NCI-H1092 (cell line): ENCODE data around the gene HEXIM2.
"Not testable (repeated sequence)": the region's sequence is repeated elsewhere in the genome, so short reads cannot be mapped to it uniquely, and the experiment has no call there.

ENCODE experiments used
- DNase-seq: peaks from one replicate; lab custom pipeline; 2025; lab: John Stamatoyannopoulos, UW

The HEXIM2 gene

GRCh38 chr17:45170280-45170930 is 8.7 kb downstream of the HEXIM2 start:
- DNase-seq: no peak

GRCh38 chr17:45170931-45171337 is 9.3 kb downstream of the HEXIM2 start:
- no peak for DNase-seq

GRCh38 chr17:45171338-45172231 is 9.9 kb downstream of the HEXIM2 start:
- no peak for DNase-seq

GRCh38 chr17:45172232-45172540 is 10.5 kb downstream of the HEXIM2 start:
- DNase-seq: no peak

GRCh38 chr17:45172541-45173286 is 11.0 kb downstream of the HEXIM2 start:
- peak; percentile 34 for DNase-seq

- DNase-seq: no peak
Measured at GRCh38 chr17:45175759-45176115, 14.1 kb downstream of the HEXIM2 start.

- no peak for DNase-seq
Measured at GRCh38 chr17:45177563-45177962, 15.9 kb downstream of the HEXIM2 start.

GRCh38 chr17:45184144-45184543 is 22.5 kb downstream of the HEXIM2 start:
- DNase-seq: no peak

- DNase-seq: no peak
Measured at GRCh38 chr17:45186801-45187354, 25.2 kb downstream of the HEXIM2 start.

GRCh38 chr17:45189009-45189408 is 27.3 kb downstream of the HEXIM2 start:
- DNase-seq: no peak

GRCh38 chr17:45190503-45191255 is 29.0 kb downstream of the HEXIM2 start:
- DNase-seq: no peak

GRCh38 chr17:45195424-45195823 is 33.7 kb downstream of the HEXIM2 start:
- no peak for DNase-seq

GRCh38 chr17:45197108-45197507 is 35.4 kb downstream of the HEXIM2 start:
- no peak for DNase-seq

- DNase-seq: peak; percentile 64
Measured at GRCh38 chr17:45197555-45198334, 36.1 kb downstream of the HEXIM2 start.

- no peak for DNase-seq
Measured at GRCh38 chr17:45200701-45201100, 39.0 kb downstream of the HEXIM2 start.

- no peak for DNase-seq
Measured at GRCh38 chr17:45201457-45201856, 39.8 kb downstream of the HEXIM2 start.

GRCh38 chr17:45201880-45202279 is 40.2 kb downstream of the HEXIM2 start:
- not testable (repeated sequence) for DNase-seq

GRCh38 chr17:45218895-45219661 is 57.4 kb downstream of the HEXIM2 start:
- peak; percentile 74 for DNase-seq
